ENCODE measurements around the gene INSIG2. TPM values are rescaled to one million over a fixed set of nuclear protein-coding genes. Genes with fewer than 3 reads are reported as not detected.

Gene INSIG2
- total and polyA plus RNA-seq, 2 of the 4 experiments (the other 2 are of a cell fraction) = 9.1 to 11.7 TPM

- CTCF ChIA-PET = no interaction called here
- dilution Hi-C loops (cut with HindIII; ENCODE audit: low sequenced_read_pairs, unreplicated experiment) = no loop called here
Observed at GRCh38 chr2:118150294-118150693, 62.0 kb downstream of the INSIG2 start.

More at GRCh38 chr2:118150294-118150693, 62.0 kb downstream of the INSIG2 start:
- H3K14ac ChIP-seq (replicated peaks; ENCODE audit: low read depth, low read length) = no peak overlapping the region
- no peak overlapping the region for H2BK120ac ChIP-seq (ENCODE audit: low read depth, low read length)
- H2BK15ac ChIP-seq (ENCODE audit: low read depth, low read length) = no peak overlapping the region
- no peak overlapping the region for H3K56ac ChIP-seq (ENCODE audit: extremely low read depth, insufficient read depth, low read length)
- H3K4me3 ChIP-seq (ENCODE audit: insufficient read depth, low read depth, low read length) = no peak overlapping the region
- H3K36me3 ChIP-seq (ENCODE audit: control insufficient read depth, insufficient read depth, low read length) = no peaks in the 10 kb centered on the region
- intact Hi-C loops (cut with micrococcal nuclease) = no loop called here
- H3K79me1 ChIP-seq (ENCODE audit: low read depth in 1 of 2, low read length in 2 of 2) = no peaks in the 10 kb centered on the region
- DNase-seq (no peak), ATAC-seq (ENCODE audit: low read depth) (no peak)
- H3K4ac ChIP-seq (ENCODE audit: low read depth, low read length) = no peak overlapping the region
- no peak overlapping the region for H2AK9ac ChIP-seq (replicated peaks; ENCODE audit: low read depth, low read length, poor library complexity)
- no peak overlapping the region for H2BK5ac ChIP-seq (ENCODE audit: low read depth, low read length, poor library complexity, severe bottlenecking)
- in situ Hi-C loops (cut with MboI; ENCODE audit: low sequenced_read_pairs) = no loop called here
- no peak overlapping the region for H4K8ac ChIP-seq (ENCODE audit: low read depth in 2 of 2, low read length in 2 of 2)
- no peak overlapping the region for H3K27ac ChIP-seq (ENCODE audit: insufficient read depth, low read length)
- H3K9me3 ChIP-seq (ENCODE audit: control insufficient read depth, insufficient read depth, low read length) = no peaks in the 10 kb centered on the region
- H3K18ac ChIP-seq (ENCODE audit: low read depth, low read length) = no peak overlapping the region
- H3K9me1 ChIP-seq (ENCODE audit: insufficient read depth, low read length) = no peaks in the 10 kb centered on the region
- no peak overlapping the region for H2BK20ac ChIP-seq (ENCODE audit: low read depth, low read length)
- no peak overlapping the region for H3K23ac ChIP-seq (ENCODE audit: low read depth, low read length)
- TF ChIP-seq SMC3 (IDR thresholded peaks at IDR 0.05; ENCODE audit: low read depth, low read length) (no peak), ELK1 (IDR thresholded peaks at IDR 0.05; ENCODE audit: borderline replicate concordance, low read depth, low read length) (no peak), RCOR1 (IDR thresholded peaks at IDR 0.05; ENCODE audit: insufficient replicate concordance, low read length) (no peak)
- no peak overlapping the region for H4K5ac ChIP-seq (ENCODE audit: low read depth, low read length)
- no peaks in the 10 kb centered on the region for H4K20me1 ChIP-seq (ENCODE audit: insufficient read depth, low read length)
- H3K9ac ChIP-seq (ENCODE audit: low read depth, low read length) = no peak overlapping the region
- POLR2A ChIA-PET (ENCODE audit: unreplicated experiment) = no interaction called here
- BruUV-seq (replicated peaks) = no TSS peak
- H4K91ac ChIP-seq (ENCODE audit: insufficient read depth, low read depth, low read length) = no peak overlapping the region
- no peak overlapping the region for H2AFZ ChIP-seq (replicated peaks; ENCODE audit: low read length, poor library complexity)
- H3K4me1 ChIP-seq (ENCODE audit: control insufficient read depth, insufficient read depth, low read length) = no peaks in the 10 kb centered on the region
- H2AK5ac ChIP-seq (ENCODE audit: low read depth, low read length) = no peak overlapping the region
- no peaks in the 10 kb centered on the region; the same call in 1 of the 2 replicates for H3K27me3 ChIP-seq (ENCODE audit: control insufficient read depth, insufficient read depth, low read length)
- no peak overlapping the region for H3K4me2 ChIP-seq (ENCODE audit: low read depth, low read length)
